ENCODE measurements around the gene MCF2.

DNA sequence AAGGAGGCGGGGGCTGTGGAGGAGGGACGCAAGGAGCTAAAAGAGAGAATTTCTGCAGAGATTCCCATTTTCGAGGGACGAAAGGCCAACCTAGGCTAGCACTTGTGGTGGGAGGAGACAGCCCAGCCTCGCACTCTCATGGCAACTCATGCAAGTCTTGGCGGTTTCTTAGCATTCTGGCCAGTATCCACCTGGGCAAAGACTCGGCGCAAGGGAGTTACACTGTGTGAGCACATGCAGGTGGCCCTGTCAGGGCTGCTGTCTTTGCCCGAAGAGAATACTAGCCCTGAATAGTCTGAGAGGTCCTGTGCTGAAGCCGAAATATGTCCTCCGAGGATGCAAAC lies 15.5 kb downstream of the MCF2 start:
- TF ChIP-seq EZH2 (IDR thresholded peaks at IDR 0.05) = no peak
- TF ChIP-seq, protein P1, sequence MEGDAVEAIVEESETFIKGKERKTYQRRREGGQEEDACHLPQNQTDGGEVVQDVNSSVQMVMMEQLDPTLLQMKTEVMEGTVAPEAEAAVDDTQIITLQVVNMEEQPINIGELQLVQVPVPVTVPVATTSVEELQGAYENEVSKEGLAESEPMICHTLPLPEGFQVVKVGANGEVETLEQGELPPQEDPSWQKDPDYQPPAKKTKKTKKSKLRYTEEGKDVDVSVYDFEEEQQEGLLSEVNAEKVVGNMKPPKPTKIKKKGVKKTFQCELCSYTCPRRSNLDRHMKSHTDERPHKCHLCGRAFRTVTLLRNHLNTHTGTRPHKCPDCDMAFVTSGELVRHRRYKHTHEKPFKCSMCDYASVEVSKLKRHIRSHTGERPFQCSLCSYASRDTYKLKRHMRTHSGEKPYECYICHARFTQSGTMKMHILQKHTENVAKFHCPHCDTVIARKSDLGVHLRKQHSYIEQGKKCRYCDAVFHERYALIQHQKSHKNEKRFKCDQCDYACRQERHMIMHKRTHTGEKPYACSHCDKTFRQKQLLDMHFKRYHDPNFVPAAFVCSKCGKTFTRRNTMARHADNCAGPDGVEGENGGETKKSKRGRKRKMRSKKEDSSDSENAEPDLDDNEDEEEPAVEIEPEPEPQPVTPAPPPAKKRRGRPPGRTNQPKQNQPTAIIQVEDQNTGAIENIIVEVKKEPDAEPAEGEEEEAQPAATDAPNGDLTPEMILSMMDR (IDR thresholded peaks at IDR 0.05) = no peak
